Embryonic facial prominence (tissue), 1 donor: ENCODE measurements around the gene GBX1.

Experiments
- DNase-seq: peaks from one replicate; pipeline ENCODE4 v3.0.0-alpha.2; 2016; ENCODE audit errors: extremely low spot score

Gene GBX1

GRCh38 chr7:151114151-151115090 lies 53.1 kb downstream of the GBX1 start:
- DNase-seq = no peak

GRCh38 chr7:151113344-151114150 lies 53.9 kb downstream of the GBX1 start:
- DNase-seq = no peak

GRCh38 chr7:151110941-151111645 lies 56.4 kb downstream of the GBX1 start:
- DNase-seq = no peak

- no peak for DNase-seq
These were observed 57.1 kb downstream of the GBX1 start for GRCh38 chr7:151110236-151110940.

GRCh38 chr7:151109094-151110048 lies 58.1 kb downstream of the GBX1 start:
- no peak for DNase-seq

GRCh38 chr7:151107882-151108281 lies 59.6 kb downstream of the GBX1 start:
- DNase-seq = no peak

GRCh38 chr7:151104411-151105235 lies 62.9 kb downstream of the GBX1 start:
- DNase-seq = no peak

GRCh38 chr7:151103973-151104372 lies 63.5 kb downstream of the GBX1 start:
- DNase-seq = no peak

GRCh38 chr7:151102991-151103390 lies 64.5 kb downstream of the GBX1 start:
- no peak for DNase-seq

- no peak for DNase-seq
These were observed 65.7 kb downstream of the GBX1 start for GRCh38 chr7:151101621-151102396.

- DNase-seq = no peak
These were observed 66.6 kb downstream of the GBX1 start for GRCh38 chr7:151100921-151101320.

- no peak for DNase-seq
These were observed 67.8 kb downstream of the GBX1 start for GRCh38 chr7:151099486-151100211.
